Activated CD8-positive, alpha-beta T cell treated with anti-CD3 and anti-CD28 coated beads, Interleukin-2, amount 10 ng/mL, durations not matched to agents 7 days and 5 days (primary cell): ENCODE measurements around the gene UBXN10. TPM values are rescaled to one million over a fixed set of nuclear protein-coding genes. Genes with fewer than 3 reads are reported as not detected.

Experiments used
- ATAC-seq: fragments of 150-1000 bp; cut with Tn5 transposase; one replicate; pipeline ENCODE4 v1.10.0; 2021; ENCODE audit warnings: moderate library complexity
- CTCF ChIA-PET: fragments of 350-600 bp; sonication (Branson Sonifier 250); formaldehyde crosslinking; loops from one replicate; lab custom pipeline; 2021; ENCODE audit warnings: antibody characterized with exemption; lab: Charles Lee
- POLR2A ChIA-PET: fragments of 350-600 bp; sonication (Branson Sonifier 250); formaldehyde crosslinking; loops from one replicate; lab custom pipeline; 2021; ENCODE audit warnings: antibody characterized with exemption; lab: Charles Lee
- DNase-seq: peaks from one replicate; pipeline ENCODE4 v3.0.0-alpha.2; 2020
- H3K27ac Mint-ChIP-seq: one replicate; pipeline ENCODE4 v1.8.0; 2021; ENCODE audit warnings: mild to moderate bottlenecking, mixed read lengths
- H3K27me3 Mint-ChIP-seq: one replicate; pipeline ENCODE4 v1.8.0; 2021; ENCODE audit warnings: low read depth, mixed read lengths
- H3K36me3 Mint-ChIP-seq: one replicate; pipeline ENCODE4 v1.8.0; 2021; ENCODE audit warnings: low read depth, mixed read lengths
- H3K4me1 Mint-ChIP-seq: one replicate; pipeline ENCODE4 v1.8.0; 2021; ENCODE audit warnings: low read depth, mixed read lengths
- H3K4me3 Mint-ChIP-seq: one replicate; pipeline ENCODE4 v1.8.0; 2021; ENCODE audit warnings: mild to moderate bottlenecking, mixed read lengths
- H3K9me3 Mint-ChIP-seq: one replicate; pipeline ENCODE4 v1.8.0; 2022; ENCODE audit warnings: mixed read lengths; ENCODE audit not compliant: insufficient read depth
- total RNA-seq, 2 experiments: library from RNA; stranded (reverse); gene quantifications; one replicate each; pipeline ENCODE4 v1.2.3, GENCODE V29; 2021

Gene UBXN10, protein sequence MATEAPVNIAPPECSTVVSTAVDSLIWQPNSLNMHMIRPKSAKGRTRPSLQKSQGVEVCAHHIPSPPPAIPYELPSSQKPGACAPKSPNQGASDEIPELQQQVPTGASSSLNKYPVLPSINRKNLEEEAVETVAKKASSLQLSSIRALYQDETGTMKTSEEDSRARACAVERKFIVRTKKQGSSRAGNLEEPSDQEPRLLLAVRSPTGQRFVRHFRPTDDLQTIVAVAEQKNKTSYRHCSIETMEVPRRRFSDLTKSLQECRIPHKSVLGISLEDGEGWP
- total RNA-seq, result under 1 TPM; 0.21 to 0.29 TPM

DNA sequence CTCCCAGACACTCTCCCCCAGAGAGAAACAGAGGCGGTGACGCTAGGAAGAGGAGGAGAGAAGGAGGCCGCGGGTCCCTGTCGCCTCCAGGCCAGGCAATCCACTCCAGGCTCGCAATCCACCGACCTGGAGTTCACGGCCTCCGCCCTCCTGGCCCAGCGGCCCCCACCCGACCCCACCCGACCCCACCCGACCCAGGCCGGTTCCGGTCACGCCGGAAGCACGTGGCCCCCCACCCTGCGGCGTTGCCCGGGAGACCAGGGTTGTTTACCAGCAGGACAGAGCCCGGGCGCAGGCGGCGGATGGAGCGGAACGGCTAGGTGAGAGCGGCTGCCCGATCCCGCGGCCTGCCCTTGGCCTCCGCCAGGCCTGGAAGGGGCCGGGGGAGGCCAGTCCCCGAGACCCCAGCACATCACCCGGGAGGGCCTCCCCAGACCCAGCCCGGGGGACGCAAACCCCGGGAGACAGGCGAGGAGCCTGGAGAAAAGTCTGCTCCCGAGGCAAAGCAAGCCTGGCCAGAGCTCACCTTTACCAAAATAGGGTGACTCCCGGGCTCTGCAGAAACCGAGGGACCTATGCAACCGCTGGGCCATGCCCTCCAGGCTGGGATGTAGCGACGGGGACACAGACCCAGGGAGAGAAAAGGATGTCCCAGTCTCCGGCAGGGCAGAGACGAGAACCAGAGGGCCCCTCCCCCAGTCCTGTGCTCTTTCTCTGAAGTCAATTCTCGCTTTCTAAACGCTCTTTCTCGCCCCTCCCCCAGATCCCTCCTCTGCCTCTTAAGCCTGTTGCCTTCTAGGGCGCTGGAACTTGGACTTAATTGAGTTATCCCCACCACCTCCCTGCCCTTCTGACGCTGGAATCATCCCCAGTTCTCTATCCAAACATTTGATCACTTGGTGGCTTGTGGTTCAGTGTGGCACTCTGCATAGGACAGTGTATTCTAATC lies at the start of gene UBXN10, which contains the start of gene PLA2G2C:
TSS of gene UBXN10 (plus strand) at position 263 of the 949 bp plus-strand sequence. CDS start 4,466 bp downstream, outside the sequence.
TSS of gene PLA2G2C (minus strand) at position 685 of the 949 bp plus-strand sequence. CDS start 9,155 bp downstream, outside the sequence.
- ChIA-PET CTCF (interaction anchor here (2.1 to 2.5 kb wide), 2 partner anchors 9 to 27 kb away, joined by 11 to 17 read pairs; no protein-coding TSS in a partner anchor), POLR2A (interaction anchor here (0.6 kb wide), 1 partner anchor 8 kb away, joined by 4 read pairs; no protein-coding TSS in a partner anchor)
- Mint-ChIP-seq H3K27ac (peak within 1 kb of the TSS; percentile 75), H3K36me3 (peaks cover 5% of the 10 kb centered on the region), H3K4me1 (peaks cover 52% of the 10 kb centered on the region), H3K27me3 (peaks cover 25% of the 10 kb centered on the region), H3K9me3 (no peaks in the 10 kb centered on the region), H3K4me3 (peak within 1 kb of the TSS; percentile 60)
- peak; percentile 63 for ATAC-seq
- DNase-seq, result peak; percentile 76

DNA sequence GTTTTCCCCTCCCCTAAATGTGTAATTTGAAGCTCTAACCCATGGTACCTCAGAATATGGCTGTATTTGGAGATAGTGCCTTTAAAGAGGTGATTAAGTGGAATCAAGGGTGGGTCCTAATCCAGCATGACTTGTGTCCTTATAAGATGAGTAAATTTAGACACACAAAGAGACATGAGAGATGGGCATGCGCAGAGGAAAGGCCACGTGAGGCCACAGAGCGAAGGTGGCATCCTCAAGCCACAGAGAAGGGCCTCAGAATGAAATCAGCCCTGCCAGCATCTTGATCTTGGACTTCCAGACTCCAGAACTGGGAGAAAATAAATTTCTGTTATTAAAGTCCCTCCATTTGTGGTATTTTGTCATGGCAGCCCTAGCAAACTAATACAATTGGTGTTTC lies 49.6 kb upstream of the UBXN10 start:
- H3K9me3 Mint-ChIP-seq, result no peaks in the 10 kb centered on the region
- DNase-seq, result no peak
- no peaks in the 10 kb centered on the region for H3K4me1 Mint-ChIP-seq
- ChIA-PET CTCF (no interaction called here), POLR2A (no interaction called here)
- H3K27me3 Mint-ChIP-seq, result peaks cover 28% of the 10 kb centered on the region
- no peaks in the 10 kb centered on the region for H3K36me3 Mint-ChIP-seq
- ATAC-seq, result no peak
- no peak overlapping the region for H3K4me3 Mint-ChIP-seq
- no peak overlapping the region for H3K27ac Mint-ChIP-seq

DNA sequence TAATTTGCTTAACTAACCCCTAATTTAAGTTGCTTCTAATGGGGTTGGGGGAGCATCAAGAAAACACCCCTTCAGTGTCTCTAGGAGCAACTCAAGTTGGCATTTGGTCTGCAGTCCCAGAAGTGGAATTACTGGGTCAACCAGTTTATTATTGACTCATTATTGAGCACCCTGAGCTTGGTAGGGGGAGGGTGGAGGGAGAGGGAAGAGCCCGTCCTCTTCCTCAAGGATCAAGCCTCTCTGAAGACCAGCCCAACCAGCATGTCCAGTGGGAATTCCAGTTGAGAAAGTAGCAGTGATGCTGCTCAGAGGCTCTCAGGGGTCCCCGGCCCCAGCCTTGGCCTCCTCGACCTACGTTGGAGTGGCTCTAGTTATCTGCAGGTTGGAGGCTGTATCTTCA lies 48.8 kb upstream of the UBXN10 start:
- Mint-ChIP-seq H3K27ac (no peak overlapping the region), H3K9me3 (no peaks in the 10 kb centered on the region), H3K4me3 (no peak overlapping the region), H3K4me1 (no peaks in the 10 kb centered on the region), H3K36me3 (no peaks in the 10 kb centered on the region), H3K27me3 (peaks cover 26% of the 10 kb centered on the region)
- ATAC-seq (no peak), DNase-seq (no peak)
- ChIA-PET POLR2A (no interaction called here), CTCF (no interaction called here)

DNA sequence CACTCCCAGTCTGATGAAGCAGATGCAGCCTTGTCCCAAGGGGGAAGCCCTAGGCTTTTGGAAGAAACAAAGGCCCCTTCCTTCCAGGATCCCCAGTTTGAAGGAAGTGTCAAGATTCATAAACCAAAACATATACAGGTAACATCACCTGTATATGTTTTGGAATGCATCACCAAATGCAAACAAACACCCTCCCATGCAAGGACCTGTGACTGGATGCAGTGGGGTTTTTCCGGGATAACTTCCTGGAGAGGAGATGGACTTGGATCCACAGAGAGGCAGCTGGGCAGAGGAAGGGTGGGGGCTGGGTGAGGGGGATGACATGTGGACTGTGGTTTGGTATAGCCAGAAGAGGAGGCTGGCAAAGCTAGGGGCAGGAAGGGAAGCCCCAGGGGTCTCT lies 48.3 kb upstream of the UBXN10 start:
- Mint-ChIP-seq H3K36me3 (no peaks in the 10 kb centered on the region), H3K27ac (no peak overlapping the region), H3K27me3 (peaks cover 23% of the 10 kb centered on the region), H3K9me3 (no peaks in the 10 kb centered on the region), H3K4me1 (no peaks in the 10 kb centered on the region), H3K4me3 (no peak overlapping the region)
- CTCF ChIA-PET, result no interaction called here
- DNase-seq (no peak), ATAC-seq (no peak)
- POLR2A ChIA-PET, result no interaction called here

DNA sequence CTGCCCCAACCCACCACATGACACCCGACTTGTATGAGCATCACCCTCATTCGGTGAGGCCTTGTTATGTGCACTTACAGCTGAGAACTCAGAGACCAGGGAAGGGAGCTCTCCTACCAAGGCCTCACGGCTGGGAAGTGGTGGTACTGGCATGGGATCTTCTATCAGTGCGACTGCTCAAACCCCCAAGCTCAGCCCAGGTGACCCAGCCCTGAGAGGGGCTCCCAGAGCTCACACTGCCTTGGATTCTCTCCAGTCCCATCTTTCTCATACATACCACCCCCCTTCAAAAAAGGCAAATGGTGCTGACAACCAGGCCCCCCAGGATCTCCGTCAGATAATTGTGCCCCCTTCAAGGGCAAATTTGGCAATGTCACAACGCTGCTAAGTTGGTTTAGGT lies 47.5 kb upstream of the UBXN10 start:
- H3K27ac Mint-ChIP-seq, result no peak overlapping the region

DNA sequence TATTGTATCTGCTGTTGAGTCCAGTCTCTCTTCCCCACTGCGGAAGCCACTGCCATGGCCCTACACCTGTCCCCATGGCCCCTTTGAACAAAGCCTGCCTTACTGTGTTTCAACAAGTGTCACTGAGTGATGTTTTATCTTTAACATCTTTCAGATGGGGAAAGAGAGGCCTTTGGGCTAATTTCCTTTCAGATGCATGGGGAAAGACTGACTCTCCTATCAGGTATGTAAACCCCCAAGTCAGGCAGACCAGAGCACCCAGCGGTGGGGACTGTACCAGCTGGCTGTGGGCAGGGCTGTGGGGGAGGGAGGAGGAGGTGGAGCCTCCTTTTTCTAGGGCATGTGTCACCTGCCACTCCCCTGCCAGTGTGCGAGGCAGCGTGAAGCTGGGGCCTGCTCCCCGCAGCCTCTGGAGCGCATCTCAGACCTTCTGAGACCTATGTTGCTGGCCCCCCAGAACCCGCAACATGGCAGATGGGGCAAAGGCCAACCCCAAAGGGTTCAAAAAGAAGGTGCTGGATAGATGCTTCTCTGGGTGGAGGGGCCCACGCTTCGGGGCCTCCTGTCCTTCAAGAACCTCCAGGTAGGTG lies 46.8 kb upstream of the UBXN10 start, which contains the start of gene PLA2G2F:
TSS of gene PLA2G2F (plus strand) at position 363 of the 590 bp plus-strand sequence. CDS start at position 468, 105 bp downstream.
- DNase-seq (no peak), ATAC-seq (no peak)
- ChIA-PET POLR2A (no interaction called here), CTCF (no interaction called here)
- Mint-ChIP-seq H3K27ac (no peak within 1 kb of the TSS), H3K27me3 (peaks cover 15% of the 10 kb centered on the region), H3K4me1 (no peaks in the 10 kb centered on the region), H3K36me3 (no peaks in the 10 kb centered on the region), H3K9me3 (no peaks in the 10 kb centered on the region), H3K4me3 (no peak within 1 kb of the TSS)

More for the DNA sequence above, 47.5 kb upstream of the UBXN10 start:
- Mint-ChIP-seq H3K36me3 (no peaks in the 10 kb centered on the region), H3K4me1 (no peaks in the 10 kb centered on the region), H3K4me3 (no peak overlapping the region), H3K9me3 (no peaks in the 10 kb centered on the region), H3K27me3 (peaks cover 20% of the 10 kb centered on the region)
- ChIA-PET POLR2A (no interaction called here), CTCF (no interaction called here)
- ATAC-seq (no peak), DNase-seq (no peak)

DNA sequence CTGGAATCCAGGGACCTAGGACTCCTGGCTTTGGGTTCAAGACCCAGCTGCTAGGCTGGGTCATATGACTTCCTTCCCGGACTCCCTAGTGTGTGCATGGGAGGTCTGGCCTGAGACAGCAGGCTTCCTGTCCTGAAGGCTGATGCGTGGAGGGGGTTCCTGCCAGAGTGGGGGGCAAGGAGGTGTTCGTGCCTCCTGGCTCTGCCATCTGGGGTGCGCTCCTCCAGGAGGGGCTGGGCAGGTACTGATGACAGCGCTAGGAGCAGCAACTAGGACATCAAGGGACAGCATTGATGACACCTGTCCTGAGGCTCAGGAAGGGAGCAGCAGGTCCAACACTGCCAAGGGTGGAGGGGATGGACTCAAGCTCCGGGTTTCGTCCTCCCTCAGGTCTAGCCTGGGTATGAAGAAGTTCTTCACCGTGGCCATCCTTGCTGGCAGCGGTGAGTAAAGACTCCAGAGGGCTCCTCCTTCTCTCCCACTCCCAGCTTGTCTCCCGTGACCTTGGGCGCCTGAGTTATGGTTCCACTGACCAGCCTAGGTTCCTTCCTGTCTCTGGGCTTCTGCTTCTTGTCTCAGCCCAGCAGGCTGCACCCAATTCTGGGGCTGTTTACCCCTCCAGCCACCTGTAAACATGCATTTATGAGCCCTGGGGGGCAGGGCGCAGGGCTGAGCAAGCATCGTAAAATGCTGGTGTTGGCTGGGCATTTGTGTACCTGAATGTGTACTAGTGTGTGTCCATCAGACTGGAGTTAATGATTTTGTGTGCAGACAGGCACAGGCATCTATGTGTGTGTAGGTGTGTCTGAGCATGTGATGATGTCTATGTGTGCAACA lies 45.9 kb upstream of the UBXN10 start:
- Mint-ChIP-seq H3K27me3 (peaks cover 11% of the 10 kb centered on the region), H3K36me3 (no peaks in the 10 kb centered on the region), H3K4me3 (no peak overlapping the region), H3K4me1 (no peaks in the 10 kb centered on the region), H3K27ac (no peak overlapping the region), H3K9me3 (no peaks in the 10 kb centered on the region)
- ChIA-PET CTCF (no interaction called here), POLR2A (no interaction called here)
- no peak for DNase-seq
- no peak for ATAC-seq

DNA sequence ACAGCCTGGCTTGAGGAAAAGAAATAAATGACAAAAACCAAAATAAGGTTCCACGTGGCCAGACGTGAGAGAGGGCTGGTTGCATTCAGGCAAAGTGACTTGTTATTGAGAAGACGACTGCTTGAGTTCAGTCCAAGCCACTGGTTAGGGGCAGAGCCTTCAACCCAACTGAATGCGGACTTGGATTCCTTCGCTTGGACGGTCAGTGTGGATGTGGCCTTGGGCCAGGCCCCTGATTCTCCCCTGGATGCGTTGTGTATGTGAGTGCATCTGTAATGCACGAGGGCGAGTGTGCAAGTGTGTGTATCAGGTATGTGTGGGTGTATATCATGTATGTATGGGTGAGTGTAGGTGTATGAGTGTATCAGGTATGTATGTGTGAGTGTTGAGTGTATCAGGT lies 44.9 kb upstream of the UBXN10 start:
- no peak for ATAC-seq
- H3K4me1 Mint-ChIP-seq, result no peaks in the 10 kb centered on the region
- CTCF ChIA-PET, result no interaction called here

DNA sequence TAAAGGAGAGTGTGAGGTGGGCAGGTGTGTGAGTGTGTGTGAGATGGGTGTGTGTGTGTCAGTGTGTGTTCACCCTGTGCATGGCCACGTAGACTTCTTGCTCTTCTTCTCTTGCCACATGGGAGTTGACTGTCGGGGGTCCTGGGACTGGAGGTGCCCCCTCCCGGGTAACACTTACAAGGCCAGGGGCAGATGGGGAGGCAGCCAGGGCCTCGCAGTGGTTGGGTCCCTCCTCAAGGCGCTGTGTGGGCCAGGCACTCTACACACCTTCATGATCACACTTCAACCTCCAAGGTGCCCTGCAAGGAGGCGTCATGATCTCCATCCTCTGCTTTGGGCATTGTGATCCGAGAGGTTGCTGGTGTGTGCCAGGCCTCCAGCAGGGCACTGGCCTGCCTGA lies 44.4 kb upstream of the UBXN10 start:
- no peak overlapping the region for H3K4me3 Mint-ChIP-seq
- peaks cover 4% of the 10 kb centered on the region for H3K27me3 Mint-ChIP-seq
- H3K36me3 Mint-ChIP-seq, result no peaks in the 10 kb centered on the region
- ATAC-seq, result no peak
- no peak for DNase-seq
- H3K9me3 Mint-ChIP-seq, result no peaks in the 10 kb centered on the region
- no peak overlapping the region for H3K27ac Mint-ChIP-seq
- ChIA-PET POLR2A (no interaction called here), CTCF (no interaction called here)
- no peaks in the 10 kb centered on the region for H3K4me1 Mint-ChIP-seq

More for the DNA sequence above, 44.9 kb upstream of the UBXN10 start:
- H3K36me3 Mint-ChIP-seq, result no peaks in the 10 kb centered on the region
- DNase-seq, result no peak
- no peaks in the 10 kb centered on the region for H3K9me3 Mint-ChIP-seq
- POLR2A ChIA-PET, result no interaction called here
- no peak overlapping the region for H3K27ac Mint-ChIP-seq
- H3K27me3 Mint-ChIP-seq, result peaks cover 7% of the 10 kb centered on the region
- H3K4me3 Mint-ChIP-seq, result no peak overlapping the region

DNA sequence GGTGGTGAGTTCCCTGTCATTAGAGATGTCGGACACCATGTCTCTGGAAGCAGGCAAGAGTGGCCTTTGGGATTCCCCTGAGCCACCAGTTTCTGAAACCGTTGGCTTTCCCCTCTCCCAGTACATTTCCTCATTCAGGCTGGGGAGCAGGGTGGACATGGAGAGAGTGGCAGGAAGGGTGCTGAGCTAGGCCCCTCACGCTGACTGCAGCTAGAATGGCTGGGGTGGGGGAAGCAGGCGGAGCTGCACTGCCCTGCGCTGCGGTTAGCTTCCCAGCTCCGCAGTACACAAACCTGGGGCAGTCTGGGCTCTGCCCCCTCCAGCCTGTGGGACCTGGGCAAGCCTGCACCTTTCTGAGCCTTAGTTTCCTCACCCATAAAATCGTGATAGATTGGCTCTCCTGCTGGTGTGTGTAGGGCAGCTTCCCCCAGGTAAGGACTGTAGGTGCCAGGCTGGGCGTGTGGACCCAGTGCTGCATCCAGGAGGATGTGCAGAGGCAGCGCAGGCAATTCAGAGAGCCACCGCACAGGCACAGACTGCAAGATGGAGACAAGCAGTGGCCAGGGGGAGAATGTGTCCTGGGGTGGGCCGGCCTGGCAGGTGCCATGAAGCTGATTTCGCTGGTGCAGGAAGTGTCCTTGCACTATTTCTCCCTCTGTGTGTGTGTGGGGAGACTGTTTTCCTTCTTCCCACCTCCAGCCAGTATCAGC lies 43.7 kb upstream of the UBXN10 start:
- no peak overlapping the region for H3K4me3 Mint-ChIP-seq

More for the DNA sequence above, 43.7 kb upstream of the UBXN10 start:
- no peaks in the 10 kb centered on the region for H3K4me1 Mint-ChIP-seq
- no peak for DNase-seq
- no peak overlapping the region for H3K27ac Mint-ChIP-seq
- no peaks in the 10 kb centered on the region for H3K9me3 Mint-ChIP-seq
- peaks cover 4% of the 10 kb centered on the region for H3K27me3 Mint-ChIP-seq
- CTCF ChIA-PET, result no interaction called here
- no peaks in the 10 kb centered on the region for H3K36me3 Mint-ChIP-seq
- ATAC-seq, result no peak
- POLR2A ChIA-PET, result no interaction called here
